SIG-M5 treated with dmso at 0.1 percent for 504 hours (cell line): Measurements from ENCODE around the gene LRP10.

ENCODE experiments used
- DNase-seq: peaks from one replicate; lab custom pipeline; 2025; ENCODE audit not compliant: unreplicated experiment; lab: John Stamatoyannopoulos, UW

LRP10 gene

GRCh38 chr14:22864979-22865378 lies 6.6 kb upstream of the LRP10 start:
- DNase-seq = no peak

GRCh38 chr14:22865424-22866405 lies 5.8 kb upstream of the LRP10 start:
- DNase-seq = no peak

GRCh38 chr14:22866874-22867273 lies 4.7 kb upstream of the LRP10 start:
- DNase-seq = no peak

- DNase-seq = peak; percentile 86
Observed at GRCh38 chr14:22870811-22871223, 723 bp upstream of the LRP10 start.

GRCh38 chr14:22872033-22872832 lies 693 bp downstream of the LRP10 start:
- DNase-seq = peak; percentile 65

- no peak for DNase-seq
Observed at GRCh38 chr14:22872833-22873520, 1.4 kb downstream of the LRP10 start.

GRCh38 chr14:22875003-22875747 lies 3.6 kb downstream of the LRP10 start:
- no peak for DNase-seq

GRCh38 chr14:22875748-22876319 lies 4.3 kb downstream of the LRP10 start:
- no peak for DNase-seq

- DNase-seq = no peak
Observed at GRCh38 chr14:22877000-22877501, 5.5 kb downstream of the LRP10 start.

GRCh38 chr14:22878271-22879246 lies 7.0 kb downstream of the LRP10 start:
- DNase-seq = no peak

GRCh38 chr14:22882064-22882463 lies 10.5 kb downstream of the LRP10 start:
- no peak for DNase-seq

- no peak for DNase-seq
Observed at GRCh38 chr14:22882529-22883172, 11.1 kb downstream of the LRP10 start.

GRCh38 chr14:22883173-22883976 lies 11.8 kb downstream of the LRP10 start, which contains the start of gene REM2:
Gene REM2 (plus strand): TSS chr14:22883222. CDS start chr14:22883288, 66 bp downstream.
- DNase-seq = no peak

GRCh38 chr14:22884076-22884737 lies 12.7 kb downstream of the LRP10 start:
- DNase-seq = no peak

GRCh38 chr14:22884738-22885523 lies 13.4 kb downstream of the LRP10 start:
- no peak for DNase-seq

- DNase-seq = no peak
Observed at GRCh38 chr14:22885975-22886374, 14.4 kb downstream of the LRP10 start.
